ENCODE data around the gene ETNPPL. TPM values are rescaled to one million over a fixed set of nuclear protein-coding genes. Genes with fewer than 3 reads are reported as not detected.

The ETNPPL gene
- total and polyA plus RNA-seq, 2 of the 4 experiments (the other 2 are of a cell fraction), result not detected

DNA sequence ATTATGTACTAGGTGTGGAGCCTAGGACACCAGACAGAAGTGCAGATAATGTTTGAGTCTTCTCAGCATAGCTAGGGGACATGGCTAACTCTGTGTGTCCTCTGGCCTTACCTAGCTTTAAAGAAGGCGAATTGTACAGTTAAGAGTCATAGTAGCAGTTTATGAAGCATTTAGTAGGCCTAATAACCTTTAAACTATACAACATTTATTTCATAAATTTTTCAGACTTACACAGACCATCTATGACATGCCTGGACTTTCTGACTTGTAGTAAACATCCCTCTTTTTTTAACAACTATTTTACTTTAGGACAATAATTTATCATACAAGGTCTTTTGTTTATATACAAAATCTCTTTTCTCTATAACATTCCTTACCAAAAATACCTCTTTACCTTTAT is 37.4 kb downstream of the ETNPPL start:
- ATAC-seq (ENCODE audit: low read depth), result no peak
- no peak for DNase-seq
- no peak overlapping the region for H4K8ac ChIP-seq (ENCODE audit: low read depth in 2 of 2, low read length in 2 of 2)
- no peak overlapping the region for H3K56ac ChIP-seq (ENCODE audit: extremely low read depth, insufficient read depth, low read length)
- H2AK9ac ChIP-seq (replicated peaks; ENCODE audit: low read depth, low read length, poor library complexity), result no peak overlapping the region
- no peaks in the 10 kb centered on the region for H3K4me1 ChIP-seq (ENCODE audit: control insufficient read depth, insufficient read depth, low read length)
- no peak overlapping the region for H2BK5ac ChIP-seq (ENCODE audit: low read depth, low read length, poor library complexity, severe bottlenecking)
- no peaks in the 10 kb centered on the region for H3K9me1 ChIP-seq (ENCODE audit: insufficient read depth, low read length)
- no peak overlapping the region for H4K91ac ChIP-seq (ENCODE audit: insufficient read depth, low read depth, low read length)
- H3K27me3 ChIP-seq (ENCODE audit: control insufficient read depth, insufficient read depth, low read length), result peaks cover 2% of the 10 kb centered on the region; the same call in 1 of the 2 replicates
- no peak overlapping the region for H4K5ac ChIP-seq (ENCODE audit: low read depth, low read length)
- ChIA-PET POLR2A (ENCODE audit: unreplicated experiment) (no interaction called here), CTCF (interaction anchor here (0.7 kb wide), 1 partner anchor 1731 kb away, joined by 3 read pairs; no protein-coding TSS in a partner anchor)
- H3K9ac ChIP-seq (ENCODE audit: low read depth, low read length), result no peak overlapping the region
- dilution Hi-C loops (cut with HindIII; ENCODE audit: low sequenced_read_pairs, unreplicated experiment), result no loop called here
- no peaks in the 10 kb centered on the region for H3K9me3 ChIP-seq (ENCODE audit: control insufficient read depth, insufficient read depth, low read length)
- in situ Hi-C loops (cut with MboI; ENCODE audit: low sequenced_read_pairs), result no loop called here
- intact Hi-C loops (cut with micrococcal nuclease), result no loop called here
- TF ChIP-seq MAFK (IDR thresholded peaks at IDR 0.05; ENCODE audit: low read depth, low read length) (no peak), BHLHE40 (IDR thresholded peaks at IDR 0.05; ENCODE audit: low read depth, low read length) (no peak), MXI1 (IDR thresholded peaks at IDR 0.05; ENCODE audit: borderline replicate concordance, low read depth, low read length) (no peak)
- TF ChIP-seq, protein P1, sequence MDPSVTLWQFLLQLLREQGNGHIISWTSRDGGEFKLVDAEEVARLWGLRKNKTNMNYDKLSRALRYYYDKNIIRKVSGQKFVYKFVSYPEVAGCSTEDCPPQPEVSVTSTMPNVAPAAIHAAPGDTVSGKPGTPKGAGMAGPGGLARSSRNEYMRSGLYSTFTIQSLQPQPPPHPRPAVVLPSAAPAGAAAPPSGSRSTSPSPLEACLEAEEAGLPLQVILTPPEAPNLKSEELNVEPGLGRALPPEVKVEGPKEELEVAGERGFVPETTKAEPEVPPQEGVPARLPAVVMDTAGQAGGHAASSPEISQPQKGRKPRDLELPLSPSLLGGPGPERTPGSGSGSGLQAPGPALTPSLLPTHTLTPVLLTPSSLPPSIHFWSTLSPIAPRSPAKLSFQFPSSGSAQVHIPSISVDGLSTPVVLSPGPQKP (IDR thresholded peaks at IDR 0.05; ENCODE audit: borderline replicate concordance, low read depth, low read length), result no peak
- BruUV-seq (replicated peaks), result no TSS peak
- WGBS, 2 experiments (ENCODE audit: extremely low coverage in 2 of 2, insufficient read length in 1 of 2), result no CpG with 5 or more reads among the region's 1 CpG
- H2BK20ac ChIP-seq (ENCODE audit: low read depth, low read length), result no peak overlapping the region
- H2AFZ ChIP-seq (replicated peaks; ENCODE audit: low read length, poor library complexity), result no peak overlapping the region
- no peaks in the 10 kb centered on the region for H3K79me1 ChIP-seq (ENCODE audit: low read depth in 1 of 2, low read length in 2 of 2)
- H3K18ac ChIP-seq (ENCODE audit: low read depth, low read length), result no peak overlapping the region
- H3K4ac ChIP-seq (ENCODE audit: low read depth, low read length), result no peak overlapping the region
- H3K36me3 ChIP-seq (ENCODE audit: control insufficient read depth, insufficient read depth, low read length), result no peaks in the 10 kb centered on the region
- H3K4me3 ChIP-seq (ENCODE audit: insufficient read depth, low read depth, low read length), result no peak overlapping the region
- no peak overlapping the region for H2AK5ac ChIP-seq (ENCODE audit: low read depth, low read length)
- no peak overlapping the region for H2BK15ac ChIP-seq (ENCODE audit: low read depth, low read length)
- no peak overlapping the region for H3K14ac ChIP-seq (replicated peaks; ENCODE audit: low read depth, low read length)
- H2BK120ac ChIP-seq (ENCODE audit: low read depth, low read length), result no peak overlapping the region
- no peak overlapping the region for H3K27ac ChIP-seq (ENCODE audit: insufficient read depth, low read length)
- no peak overlapping the region for H3K23ac ChIP-seq (ENCODE audit: low read depth, low read length)
- no peaks in the 10 kb centered on the region for H4K20me1 ChIP-seq (ENCODE audit: insufficient read depth, low read length)
- no peak overlapping the region for H3K4me2 ChIP-seq (ENCODE audit: low read depth, low read length)
